ENCODE results near the gene TMPRSS11A.

Gene TMPRSS11A

DNA sequence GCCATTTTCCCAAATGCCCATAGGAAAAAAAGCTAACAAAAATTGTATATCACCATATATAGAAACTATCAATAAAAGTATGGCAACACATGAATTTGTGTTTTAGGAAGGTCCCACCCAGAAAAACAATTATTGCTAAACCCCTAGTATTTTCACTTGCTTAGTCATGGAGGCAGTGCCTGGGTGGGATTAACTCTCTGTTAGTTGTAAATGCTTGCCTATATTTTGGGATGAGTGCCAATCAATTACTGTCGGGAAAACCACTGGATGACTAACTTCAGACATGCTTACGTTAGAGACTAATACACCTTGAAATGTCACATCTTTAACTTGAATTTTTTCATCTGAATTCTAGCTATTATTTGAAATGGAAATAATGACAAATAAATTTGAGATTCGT is 33.9 kb downstream of the TMPRSS11A start:
- Histone ChIP-seq H3K9ac (ENCODE audit: insufficient read length) (no peak overlapping the region), H3K9me3 (ENCODE audit: low read depth, low read length) (no peaks in the 10 kb centered on the region), H3K4me3 (no peak overlapping the region), H3K27ac (no peak overlapping the region), H3K36me3 (ENCODE audit: insufficient read depth, low read length) (no peaks in the 10 kb centered on the region)
- no peak for TF ChIP-seq POLR2AphosphoS5 (IDR thresholded peaks at IDR 0.05; ENCODE audit: borderline replicate concordance, low read depth, low read length)
- TF ChIP-seq FOXP2 (optimal IDR thresholded peaks at IDR 0.05; ENCODE audit: control extremely low read depth, extremely low read length, insufficient read depth), result no peak
- no peak for DNase-seq (ENCODE audit: low read depth, low spot score)

DNA sequence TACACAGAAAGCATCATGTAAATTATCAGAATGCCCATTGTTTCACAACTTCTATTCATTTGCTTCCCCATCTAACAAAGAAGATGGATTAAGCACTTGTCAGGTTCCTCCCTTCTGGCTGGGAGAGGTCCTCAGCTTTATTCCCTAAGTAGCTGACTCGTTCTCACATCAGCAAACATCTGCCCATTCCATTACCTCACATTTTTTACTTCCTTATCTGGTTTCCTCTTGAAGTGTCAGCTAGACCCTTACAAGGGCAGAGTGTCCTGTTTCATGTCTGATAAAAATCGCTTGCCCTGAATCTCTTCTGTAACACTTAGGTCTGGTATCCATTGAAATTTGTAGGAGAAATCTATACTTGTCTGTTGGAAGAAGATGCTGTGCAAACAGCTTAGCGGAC is 34.7 kb downstream of the TMPRSS11A start:
- Histone ChIP-seq H3K9ac (ENCODE audit: insufficient read length) (no peak overlapping the region), H3K9me3 (ENCODE audit: low read depth, low read length) (no peaks in the 10 kb centered on the region), H3K36me3 (ENCODE audit: insufficient read depth, low read length) (no peaks in the 10 kb centered on the region), H3K27ac (no peak overlapping the region), H3K4me3 (no peak overlapping the region)
- no peak for DNase-seq (ENCODE audit: low read depth, low spot score)
- TF ChIP-seq EZH2 (IDR thresholded peaks at IDR 0.05) (no peak), POLR2AphosphoS5 (IDR thresholded peaks at IDR 0.05; ENCODE audit: borderline replicate concordance, low read depth, low read length) (no peak), FOXP2 (optimal IDR thresholded peaks at IDR 0.05; ENCODE audit: control extremely low read depth, extremely low read length, insufficient read depth) (no peak)

- Histone ChIP-seq H3K9me3 (ENCODE audit: low read depth, low read length) (no peaks in the 10 kb centered on the region), H3K9ac (ENCODE audit: insufficient read length) (no peak overlapping the region), H3K4me3 (no peak overlapping the region), H3K27ac (no peak overlapping the region), H3K36me3 (ENCODE audit: insufficient read depth, low read length) (no peaks in the 10 kb centered on the region)
- TF ChIP-seq POLR2AphosphoS5 (IDR thresholded peaks at IDR 0.05; ENCODE audit: borderline replicate concordance, low read depth, low read length) (no peak), FOXP2 (optimal IDR thresholded peaks at IDR 0.05; ENCODE audit: control extremely low read depth, extremely low read length, insufficient read depth) (no peak)
- no peak for DNase-seq (ENCODE audit: low read depth, low spot score)
These were observed 36.0 kb downstream of the TMPRSS11A start for GRCh38 chr4:67927251-67927650.

DNA sequence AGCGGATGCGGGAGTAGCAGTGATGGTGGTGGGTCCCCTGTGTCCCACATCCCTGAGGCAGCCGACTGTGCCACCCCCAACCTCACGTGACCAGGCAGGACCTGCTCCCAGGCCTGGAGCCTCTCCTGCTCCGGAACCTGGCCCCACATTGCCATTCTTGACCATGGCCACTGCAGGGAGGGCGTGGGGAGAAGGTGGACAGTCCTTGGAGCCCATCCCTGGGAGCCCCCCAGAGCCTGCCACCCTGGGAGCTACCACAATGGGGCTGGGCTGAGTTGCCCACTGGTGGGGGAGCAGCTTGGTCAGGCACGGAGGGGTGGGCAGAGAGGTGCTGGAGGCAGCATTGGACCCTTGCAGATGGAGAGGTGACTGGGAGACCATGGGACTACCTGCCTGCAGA is 36.8 kb downstream of the TMPRSS11A start:
- no peaks in the 10 kb centered on the region for H3K36me3 ChIP-seq (ENCODE audit: insufficient read depth, low read length)
- H3K9ac ChIP-seq (ENCODE audit: insufficient read length), result no peak overlapping the region
- no peak for DNase-seq (ENCODE audit: low read depth, low spot score)
- no peak overlapping the region for H3K4me3 ChIP-seq
- no peaks in the 10 kb centered on the region for H3K9me3 ChIP-seq (ENCODE audit: low read depth, low read length)
- no peak overlapping the region for H3K27ac ChIP-seq
- no peak for TF ChIP-seq EZH2 (IDR thresholded peaks at IDR 0.05)
- no peak for TF ChIP-seq POLR2AphosphoS5 (IDR thresholded peaks at IDR 0.05; ENCODE audit: borderline replicate concordance, low read depth, low read length)
- TF ChIP-seq FOXP2 (optimal IDR thresholded peaks at IDR 0.05; ENCODE audit: control extremely low read depth, extremely low read length, insufficient read depth), result no peak

- no peaks in the 10 kb centered on the region for H3K36me3 ChIP-seq (ENCODE audit: insufficient read depth, low read length)
These were observed 40.6 kb downstream of the TMPRSS11A start for GRCh38 chr4:67922697-67923096.

DNA sequence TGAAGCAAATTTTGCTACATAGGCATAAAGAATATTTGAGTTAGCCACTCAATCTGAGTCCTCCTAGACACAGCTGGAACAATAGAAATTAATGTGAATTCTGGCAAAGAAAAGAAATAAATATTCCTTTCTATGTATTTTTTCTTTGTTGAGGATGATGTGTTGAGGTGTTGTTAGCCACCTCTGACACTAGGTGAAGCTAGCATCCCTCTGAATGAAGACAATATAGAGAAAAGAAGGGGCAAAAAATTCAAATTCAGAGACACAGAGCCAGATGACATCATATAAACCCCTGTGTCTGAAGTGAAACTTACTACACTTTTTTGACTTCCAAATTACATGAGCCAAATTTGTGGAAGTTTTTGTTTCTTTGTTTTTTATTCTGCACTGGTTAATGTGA is 44.9 kb downstream of the TMPRSS11A start:
- no peak for DNase-seq (ENCODE audit: low read depth, low spot score)
- no peak overlapping the region for H3K27ac ChIP-seq

More at GRCh38 chr4:67922697-67923096, 40.6 kb downstream of the TMPRSS11A start:
- no peak overlapping the region for H3K27ac ChIP-seq
- H3K9ac ChIP-seq (ENCODE audit: insufficient read length), result no peak overlapping the region
- no peaks in the 10 kb centered on the region for H3K9me3 ChIP-seq (ENCODE audit: low read depth, low read length)
- no peak for DNase-seq (ENCODE audit: low read depth, low spot score)
- TF ChIP-seq EZH2 (IDR thresholded peaks at IDR 0.05), result no peak
- TF ChIP-seq FOXP2 (optimal IDR thresholded peaks at IDR 0.05; ENCODE audit: control extremely low read depth, extremely low read length, insufficient read depth), result no peak
- TF ChIP-seq POLR2AphosphoS5 (IDR thresholded peaks at IDR 0.05; ENCODE audit: borderline replicate concordance, low read depth, low read length), result no peak
- H3K4me3 ChIP-seq, result no peak overlapping the region

GRCh38 chr4:67915400-67915966 is 47.8 kb downstream of the TMPRSS11A start:
- DNase-seq (ENCODE audit: low read depth, low spot score), result no peak
- no peaks in the 10 kb centered on the region for H3K36me3 ChIP-seq (ENCODE audit: insufficient read depth, low read length)
- H3K9me3 ChIP-seq (ENCODE audit: low read depth, low read length), result no peaks in the 10 kb centered on the region
- no peak overlapping the region for H3K4me3 ChIP-seq
- TF ChIP-seq FOXP2 (optimal IDR thresholded peaks at IDR 0.05; ENCODE audit: control extremely low read depth, extremely low read length, insufficient read depth), result no peak
- no peak for TF ChIP-seq POLR2AphosphoS5 (IDR thresholded peaks at IDR 0.05; ENCODE audit: borderline replicate concordance, low read depth, low read length)
- TF ChIP-seq EZH2 (IDR thresholded peaks at IDR 0.05), result no peak
- H3K9ac ChIP-seq (ENCODE audit: insufficient read length), result no peak overlapping the region
- no peak overlapping the region for H3K27ac ChIP-seq

More for the DNA sequence above, 44.9 kb downstream of the TMPRSS11A start:
- Histone ChIP-seq H3K9ac (ENCODE audit: insufficient read length) (no peak overlapping the region), H3K9me3 (ENCODE audit: low read depth, low read length) (no peaks in the 10 kb centered on the region), H3K4me3 (no peak overlapping the region), H3K36me3 (ENCODE audit: insufficient read depth, low read length) (no peaks in the 10 kb centered on the region)
- TF ChIP-seq EZH2 (IDR thresholded peaks at IDR 0.05) (no peak), FOXP2 (optimal IDR thresholded peaks at IDR 0.05; ENCODE audit: control extremely low read depth, extremely low read length, insufficient read depth) (no peak), POLR2AphosphoS5 (IDR thresholded peaks at IDR 0.05; ENCODE audit: borderline replicate concordance, low read depth, low read length) (no peak)

DNA sequence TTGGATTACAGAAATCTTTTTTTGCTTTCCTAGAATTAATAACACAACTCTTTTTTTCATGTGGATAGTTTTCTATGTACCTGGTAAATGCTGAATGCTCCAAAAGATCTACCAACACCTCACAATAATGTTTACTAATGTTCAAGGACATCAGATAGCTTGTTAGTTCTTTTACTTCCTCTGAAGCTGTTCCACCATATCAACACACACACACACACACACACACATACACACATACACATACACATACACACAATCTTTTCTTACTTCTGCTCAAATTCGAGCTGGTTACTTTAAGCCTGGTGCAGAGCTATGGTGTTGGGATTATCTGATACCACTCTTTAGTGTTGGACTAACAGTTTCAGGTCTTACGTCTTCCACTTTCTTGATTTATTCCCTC is 51.2 kb downstream of the TMPRSS11A start:
- no peak for DNase-seq (ENCODE audit: low read depth, low spot score)
- TF ChIP-seq FOXP2 (optimal IDR thresholded peaks at IDR 0.05; ENCODE audit: control extremely low read depth, extremely low read length, insufficient read depth) (no peak), POLR2AphosphoS5 (IDR thresholded peaks at IDR 0.05; ENCODE audit: borderline replicate concordance, low read depth, low read length) (no peak), EZH2 (IDR thresholded peaks at IDR 0.05) (no peak)
- no peak overlapping the region for H3K9ac ChIP-seq (ENCODE audit: insufficient read length)
- no peaks in the 10 kb centered on the region for H3K36me3 ChIP-seq (ENCODE audit: insufficient read depth, low read length)
- H3K27ac ChIP-seq, result no peak overlapping the region
- H3K4me3 ChIP-seq, result no peak overlapping the region
- H3K9me3 ChIP-seq (ENCODE audit: low read depth, low read length), result no peaks in the 10 kb centered on the region

- H3K36me3 ChIP-seq (ENCODE audit: insufficient read depth, low read length), result no peaks in the 10 kb centered on the region
- DNase-seq (ENCODE audit: low read depth, low spot score), result no peak
- H3K9me3 ChIP-seq (ENCODE audit: low read depth, low read length), result no peaks in the 10 kb centered on the region
- H3K9ac ChIP-seq (ENCODE audit: insufficient read length), result no peak overlapping the region
- TF ChIP-seq EZH2 (IDR thresholded peaks at IDR 0.05) (no peak), POLR2AphosphoS5 (IDR thresholded peaks at IDR 0.05; ENCODE audit: borderline replicate concordance, low read depth, low read length) (no peak), FOXP2 (optimal IDR thresholded peaks at IDR 0.05; ENCODE audit: control extremely low read depth, extremely low read length, insufficient read depth) (no peak)
- H3K27ac ChIP-seq, result no peak overlapping the region
- H3K4me3 ChIP-seq, result no peak overlapping the region
These were observed 51.7 kb downstream of the TMPRSS11A start for GRCh38 chr4:67911638-67912037.
